NT2/D1 (cell line): ENCODE results near the gene RNF130.

Experiments used
- SUZ12 ChIP-seq: IDR thresholded peaks from 2 replicates; pipeline ENCODE4 v1.6.1; 2011; ENCODE audit not compliant: insufficient read length, insufficient read depth; ENCODE audit errors: extremely low read depth
- YY1 ChIP-seq: IDR thresholded peaks from 2 replicates; pipeline ENCODE4 v1.6.1; 2011; ENCODE audit not compliant: insufficient read length, insufficient read depth
- ZNF274 ChIP-seq: IDR thresholded peaks from 2 replicates; pipeline ENCODE4 v1.6.1; 2011; ENCODE audit warnings: mild to moderate bottlenecking, low read depth, low read length

- TF ChIP-seq SUZ12 (no peak), ZNF274 (no peak), YY1 (no peak)
Observed at GRCh38 chr5:180012316-180012715, 59.2 kb downstream of the RNF130 start.
